ENCODE results near the gene LRRC37A. TPM values are rescaled to one million over a fixed set of nuclear protein-coding genes. Genes with fewer than 3 reads are reported as not detected.

The LRRC37A gene
- total and polyA plus RNA-seq, 9 of the 15 experiments (the other 6 are each of a cell fraction or from before 2014, with no cell fraction given): 0.14 to 3.1 (median 1.8) TPM

- Histone ChIP-seq H3K9me3 (replicated peaks; ENCODE audit: control insufficient read depth, insufficient read depth, low read depth, low read length) (no peaks in the 10 kb centered on the region), H3K9ac (ENCODE audit: insufficient read depth in 1 of 2, low read depth in 2 of 2, low read length in 2 of 2) (no peak overlapping the region), H2AFZ (ENCODE audit: low read depth, low read length) (no peak overlapping the region), H3K27ac (ENCODE audit: extremely low read depth, low read depth, low read length) (no peak overlapping the region), H4K20me1 (replicated peaks; ENCODE audit: control insufficient read depth, insufficient read depth, low read length) (no peaks in the 10 kb centered on the region), H3K36me3 (ENCODE audit: control insufficient read depth, insufficient read depth, low read length) (no peaks in the 10 kb centered on the region), H3K4me1 (replicated peaks in 1 of 2; ENCODE audit: control insufficient read depth in 2 of 2, insufficient read depth in 2 of 2, low read length in 2 of 2) (peaks cover 19 to 37% of the 10 kb centered on the region in 2 experiments; a peak in 4 of 5 replicates), H3K4me2 (ENCODE audit: insufficient read depth, low read length) (no peak overlapping the region), H3K4me3 (no peak overlapping the region), H3K9me1 (ENCODE audit: control insufficient read depth, insufficient read depth, low read length) (no peaks in the 10 kb centered on the region), H3K79me2 (ENCODE audit: control insufficient read depth, insufficient read depth, low read length) (no peaks in the 10 kb centered on the region), H3K27me3 (ENCODE audit: control insufficient read depth in 2 of 2, insufficient read depth in 2 of 2, low read length in 2 of 2) (no peaks in the 10 kb centered on the region)
- ChIA-PET POLR2A (no interaction called here), CTCF (ENCODE audit: low intra/inter-chr PET ratio) (no interaction called here)
- intact Hi-C loops (cut with micrococcal nuclease) (loop anchor here (5.0 kb wide), 1 partner anchor 72 kb away; the partner anchor contains the start of gene KANSL1), in situ Hi-C loops (cut with MboI) (loop anchor here (5.0 to 25.0 kb wide), 2 partner anchors 98 to 238 kb away; partner anchors contain the start of gene ARL17B)
- no peak for FAIRE-seq
- no TSS peak for BruUV-seq (replicated peaks)
- 19% methylated on average over 3 of the region's 3 CpGs for WGBS (ENCODE audit: insufficient coverage, low coverage, missing lambda C conversion rate)
- peak in 3 of 4 experiments; percentile 12 to 32 (median 20) for DNase-seq (ENCODE audit: extremely low read depth in 1 of 4, low spot score in 3 of 4)
- ATAC-seq: no peak
- TF ChIP-seq ARNT (IDR thresholded peaks at IDR 0.05): no peak
- 0 out of 2 replicates have a peak, but pooled peaks have one; percentile 11 for TF ChIP-seq ETV1 (tag; conservative IDR thresholded peaks at IDR 0.05; ENCODE audit: low read depth)
- TF ChIP-seq POLR3G (IDR thresholded peaks at IDR 0.05; ENCODE audit: extremely low read depth, insufficient read length, insufficient replicate concordance): no peak
- TF ChIP-seq ZBTB11 (CRISPR knock-in tag; IDR thresholded peaks at IDR 0.05): no peak
- TF ChIP-seq PYGO2 (tag; IDR thresholded peaks at IDR 0.05): 0 out of 2 replicates have a peak, but pooled peaks have one; percentile 40
- no peak for TF ChIP-seq ZNF507 (tag; conservative IDR thresholded peaks at IDR 0.05)
- TF ChIP-seq CC2D1A (IDR thresholded peaks at IDR 0.05): no peak
- no peak for TF ChIP-seq E2F5 (CRISPR knock-in tag; IDR thresholded peaks at IDR 0.05)
These were observed 30.3 kb upstream of the LRRC37A start for GRCh38 chr17:46264456-46265198.

Data from K562 (cell line).